GM23338 (cell line): ENCODE results near the gene KCNK5. TPM values are rescaled to one million over a fixed set of nuclear protein-coding genes. Genes with fewer than 3 reads are reported as not detected.

ENCODE experiments used
- ATAC-seq: fragments of 200-7000 bp; cut with Tn5 transposase; 3 replicates; pipeline ENCODE4 v1.9.1; 2020
- DNase-seq: peaks from one replicate; pipeline ENCODE4 v3.0.0-alpha.2; 2015; ENCODE audit warnings: low spot score
- H2AFZ ChIP-seq: fragments of 200-600 bp; sonication (generic); 2 replicates; pipeline ENCODE4 v1.8.0; 2016; ENCODE audit warnings: antibody characterized with exemption, mild to moderate bottlenecking, moderate library complexity
- H3F3A ChIP-seq: fragments of 200-600 bp; sonication (generic); replicated peaks from 2 replicates; pipeline ENCODE4 v1.8.0; 2017; ENCODE audit warnings: antibody characterized with exemption, mixed run types, low read depth
- H3K27ac ChIP-seq: fragments of 200-600 bp; sonication (generic); 2 replicates; pipeline ENCODE4 v1.6.1; 2016; ENCODE audit warnings: low read depth
- H3K27me3 ChIP-seq: fragments of 200-600 bp; sonication (generic); 2 replicates; pipeline ENCODE4 v1.8.0; 2016; ENCODE audit warnings: mild to moderate bottlenecking, mixed run types, moderate library complexity; ENCODE audit not compliant: insufficient read depth
- H3K36me3 ChIP-seq: fragments of 200-600 bp; sonication (generic); 2 replicates; pipeline ENCODE4 v1.8.0; 2016; ENCODE audit warnings: mild to moderate bottlenecking; ENCODE audit not compliant: insufficient read depth
- H3K4me1 ChIP-seq: fragments of 200-600 bp; sonication (generic); 2 replicates; pipeline ENCODE4 v1.8.0; 2016; ENCODE audit warnings: mild to moderate bottlenecking, moderate library complexity; ENCODE audit not compliant: insufficient read depth
- H3K4me2 ChIP-seq: fragments of 200-600 bp; sonication (generic); 2 replicates; pipeline ENCODE4 v1.7.1; 2017; ENCODE audit warnings: mixed run types
- H3K4me3 ChIP-seq: fragments of 200-600 bp; sonication (generic); 2 replicates; pipeline ENCODE4 v1.6.1; 2016; ENCODE audit warnings: mixed run types
- H3K79me2 ChIP-seq: fragments of 200-600 bp; sonication (generic); replicated peaks from 2 replicates; pipeline ENCODE4 v1.8.0; 2017; ENCODE audit warnings: mild to moderate bottlenecking; ENCODE audit not compliant: insufficient read depth
- H3K9me2 ChIP-seq: fragments of 200-600 bp; sonication (generic); 2 replicates; pipeline ENCODE4 v1.8.0; 2017; ENCODE audit not compliant: insufficient read depth
- H4K20me1 ChIP-seq: fragments of 200-600 bp; sonication (generic); replicated peaks from 2 replicates; pipeline ENCODE4 v1.8.0; 2017; ENCODE audit warnings: mild to moderate bottlenecking; ENCODE audit not compliant: insufficient read depth
- H3K27ac Mint-ChIP-seq: 2 replicates; pipeline ENCODE4 v1.8.0; 2020; ENCODE audit warnings: inconsistent platforms, mild to moderate bottlenecking, moderate library complexity, mixed read lengths
- H3K27me3 Mint-ChIP-seq: 3 replicates; pipeline ENCODE4 v1.8.0; 2022; ENCODE audit warnings: low read depth, mild to moderate bottlenecking, moderate library complexity, mixed read lengths, inconsistent platforms; ENCODE audit not compliant: insufficient read depth, poor library complexity
- H3K36me3 Mint-ChIP-seq: 3 replicates; pipeline ENCODE4 v1.8.0; 2021; ENCODE audit warnings: low read depth, mild to moderate bottlenecking, inconsistent platforms, moderate library complexity, mixed read lengths
- H3K4me1 Mint-ChIP-seq: 3 replicates; pipeline ENCODE4 v1.8.0; 2020; ENCODE audit warnings: mild to moderate bottlenecking, inconsistent platforms, mixed read lengths
- H3K4me3 Mint-ChIP-seq: 3 replicates; pipeline ENCODE4 v1.8.0; 2021; ENCODE audit warnings: moderate library complexity, mild to moderate bottlenecking, inconsistent platforms, mixed read lengths
- H3K9me3 Mint-ChIP-seq: 3 replicates; pipeline ENCODE4 v1.8.0; 2020; ENCODE audit warnings: moderate library complexity, mild to moderate bottlenecking, inconsistent platforms, mixed read lengths
- CREB1 ChIP-seq: fragments of 250-450 bp; sonication (Bioruptor Pico); IDR thresholded peaks from 2 replicates; pipeline ENCODE4 v1.5.0; 2020; ENCODE audit warnings: low read depth, mild to moderate bottlenecking, moderate library complexity
- ETS1 ChIP-seq: IDR thresholded peaks from 2 replicates; pipeline ENCODE4 v1.6.1; 2016; ENCODE audit warnings: antibody characterized with exemption
- EZH2 ChIP-seq: fragments of 200-600 bp; sonication (generic); IDR thresholded peaks from one replicate; pipeline ENCODE4 v1.8.0; 2017; ENCODE audit warnings: antibody characterized with exemption, mild to moderate bottlenecking, low read depth; ENCODE audit not compliant: unreplicated experiment
- EZH2phosphoT487 ChIP-seq: fragments of 200-600 bp; sonication (generic); IDR thresholded peaks from one replicate; pipeline ENCODE4 v1.8.1; 2018; ENCODE audit warnings: antibody characterized with exemption; ENCODE audit not compliant: unreplicated experiment
- JUNB ChIP-seq: IDR thresholded peaks from one replicate; pipeline ENCODE4 v1.6.1; 2016; ENCODE audit warnings: antibody characterized with exemption; ENCODE audit not compliant: unreplicated experiment
- NANOG ChIP-seq: IDR thresholded peaks from 2 replicates; pipeline ENCODE4 v1.6.1; 2016; ENCODE audit warnings: antibody characterized with exemption, borderline replicate concordance
- POLR2AphosphoS5 ChIP-seq: IDR thresholded peaks from 2 replicates; pipeline ENCODE4 v1.6.1; 2016; ENCODE audit warnings: antibody characterized with exemption, low read depth
- REST ChIP-seq: IDR thresholded peaks from one replicate; pipeline ENCODE4 v1.6.1; 2018; ENCODE audit warnings: antibody characterized with exemption; ENCODE audit not compliant: unreplicated experiment
- STAT1 ChIP-seq: IDR thresholded peaks from one replicate; pipeline ENCODE4 v1.6.1; 2016; ENCODE audit warnings: antibody characterized with exemption; ENCODE audit not compliant: unreplicated experiment
- ZNF114 ChIP-seq: fragments of 250-450 bp; sonication (Bioruptor Pico); IDR thresholded peaks from 2 replicates; pipeline ENCODE4 v1.5.0; 2020; ENCODE audit warnings: mild to moderate bottlenecking, moderate library complexity
- ZNF331 ChIP-seq: fragments of 250-450 bp; sonication (Bioruptor Pico); IDR thresholded peaks from 2 replicates; pipeline ENCODE4 v1.5.0; 2020; ENCODE audit warnings: low read depth, mild to moderate bottlenecking, moderate library complexity
- polyA plus RNA-seq: library from polyadenylated mRNA; unstranded; fragments of >200 nt; fragmentation: Nextera tagmentation; extraction: Ambion mirVana; gene quantifications from 2 replicates; pipeline ENCODE4 v1.2.1, GENCODE V29; 2016
- total RNA-seq: library from RNA; depleted of rRNA; stranded (reverse); fragments of >200 nt; shearing (Covaris generic); gene quantifications from 2 replicates; pipeline ENCODE4 v1.2.3, GENCODE V29; 2014
- TF ChIP-seq, protein P1 (sequence below): fragments of 250-450 bp; sonication (Bioruptor Pico); IDR thresholded peaks from 2 replicates; pipeline ENCODE4 v1.5.0; 2020; ENCODE audit warnings: mild to moderate bottlenecking, moderate library complexity
- TF ChIP-seq, protein P2 (sequence below), 2 experiments: fragments of 200-600 bp in 1 of 2; sonication (generic) in 1 of 2; conservative IDR thresholded peaks; 2 replicates each; pipeline versions ENCODE4 v1.5.1 to v1.6.1; 2016 to 2017; ENCODE audit warnings: antibody characterized with exemption in 2 of 2, low read depth in 2 of 2, mild to moderate bottlenecking in 2 of 2, moderate library complexity in 1 of 2

The KCNK5 gene
- total and polyA plus RNA-seq, 2 experiments from 2014 or later: 9.5 to 57.4 TPM

GRCh38 chr6:39213195-39213920 is 15.9 kb downstream of the KCNK5 start:
- Histone ChIP-seq H3F3A (peaks cover 4% of the 10 kb centered on the region; the same call in 1 of the 2 replicates), H3K27ac (no peak overlapping the region), H2AFZ (no peak overlapping the region), H3K27me3 (no peaks in the 10 kb centered on the region), H3K4me3 (no peak overlapping the region), H3K36me3 (no peaks in the 10 kb centered on the region), H4K20me1 (peaks cover 42% of the 10 kb centered on the region), H3K4me1 (peaks cover 56% of the 10 kb centered on the region), H3K4me2 (no peak overlapping the region), H3K9me2 (no peaks in the 10 kb centered on the region), H3K79me2 (peaks cover 99% of the 10 kb centered on the region)
- H3K36me3 Mint-ChIP-seq: peaks cover 30% of the 10 kb centered on the region
- H3K4me1 Mint-ChIP-seq: peaks cover 66% of the 10 kb centered on the region
- DNase-seq: no peak
- TF ChIP-seq POLR2AphosphoS5: no peak
- TF ChIP-seq JUNB: no peak
- no peak for TF ChIP-seq STAT1
- TF ChIP-seq CREB1 (CRISPR knock-in tag): no peak
- TF ChIP-seq, protein P1, sequence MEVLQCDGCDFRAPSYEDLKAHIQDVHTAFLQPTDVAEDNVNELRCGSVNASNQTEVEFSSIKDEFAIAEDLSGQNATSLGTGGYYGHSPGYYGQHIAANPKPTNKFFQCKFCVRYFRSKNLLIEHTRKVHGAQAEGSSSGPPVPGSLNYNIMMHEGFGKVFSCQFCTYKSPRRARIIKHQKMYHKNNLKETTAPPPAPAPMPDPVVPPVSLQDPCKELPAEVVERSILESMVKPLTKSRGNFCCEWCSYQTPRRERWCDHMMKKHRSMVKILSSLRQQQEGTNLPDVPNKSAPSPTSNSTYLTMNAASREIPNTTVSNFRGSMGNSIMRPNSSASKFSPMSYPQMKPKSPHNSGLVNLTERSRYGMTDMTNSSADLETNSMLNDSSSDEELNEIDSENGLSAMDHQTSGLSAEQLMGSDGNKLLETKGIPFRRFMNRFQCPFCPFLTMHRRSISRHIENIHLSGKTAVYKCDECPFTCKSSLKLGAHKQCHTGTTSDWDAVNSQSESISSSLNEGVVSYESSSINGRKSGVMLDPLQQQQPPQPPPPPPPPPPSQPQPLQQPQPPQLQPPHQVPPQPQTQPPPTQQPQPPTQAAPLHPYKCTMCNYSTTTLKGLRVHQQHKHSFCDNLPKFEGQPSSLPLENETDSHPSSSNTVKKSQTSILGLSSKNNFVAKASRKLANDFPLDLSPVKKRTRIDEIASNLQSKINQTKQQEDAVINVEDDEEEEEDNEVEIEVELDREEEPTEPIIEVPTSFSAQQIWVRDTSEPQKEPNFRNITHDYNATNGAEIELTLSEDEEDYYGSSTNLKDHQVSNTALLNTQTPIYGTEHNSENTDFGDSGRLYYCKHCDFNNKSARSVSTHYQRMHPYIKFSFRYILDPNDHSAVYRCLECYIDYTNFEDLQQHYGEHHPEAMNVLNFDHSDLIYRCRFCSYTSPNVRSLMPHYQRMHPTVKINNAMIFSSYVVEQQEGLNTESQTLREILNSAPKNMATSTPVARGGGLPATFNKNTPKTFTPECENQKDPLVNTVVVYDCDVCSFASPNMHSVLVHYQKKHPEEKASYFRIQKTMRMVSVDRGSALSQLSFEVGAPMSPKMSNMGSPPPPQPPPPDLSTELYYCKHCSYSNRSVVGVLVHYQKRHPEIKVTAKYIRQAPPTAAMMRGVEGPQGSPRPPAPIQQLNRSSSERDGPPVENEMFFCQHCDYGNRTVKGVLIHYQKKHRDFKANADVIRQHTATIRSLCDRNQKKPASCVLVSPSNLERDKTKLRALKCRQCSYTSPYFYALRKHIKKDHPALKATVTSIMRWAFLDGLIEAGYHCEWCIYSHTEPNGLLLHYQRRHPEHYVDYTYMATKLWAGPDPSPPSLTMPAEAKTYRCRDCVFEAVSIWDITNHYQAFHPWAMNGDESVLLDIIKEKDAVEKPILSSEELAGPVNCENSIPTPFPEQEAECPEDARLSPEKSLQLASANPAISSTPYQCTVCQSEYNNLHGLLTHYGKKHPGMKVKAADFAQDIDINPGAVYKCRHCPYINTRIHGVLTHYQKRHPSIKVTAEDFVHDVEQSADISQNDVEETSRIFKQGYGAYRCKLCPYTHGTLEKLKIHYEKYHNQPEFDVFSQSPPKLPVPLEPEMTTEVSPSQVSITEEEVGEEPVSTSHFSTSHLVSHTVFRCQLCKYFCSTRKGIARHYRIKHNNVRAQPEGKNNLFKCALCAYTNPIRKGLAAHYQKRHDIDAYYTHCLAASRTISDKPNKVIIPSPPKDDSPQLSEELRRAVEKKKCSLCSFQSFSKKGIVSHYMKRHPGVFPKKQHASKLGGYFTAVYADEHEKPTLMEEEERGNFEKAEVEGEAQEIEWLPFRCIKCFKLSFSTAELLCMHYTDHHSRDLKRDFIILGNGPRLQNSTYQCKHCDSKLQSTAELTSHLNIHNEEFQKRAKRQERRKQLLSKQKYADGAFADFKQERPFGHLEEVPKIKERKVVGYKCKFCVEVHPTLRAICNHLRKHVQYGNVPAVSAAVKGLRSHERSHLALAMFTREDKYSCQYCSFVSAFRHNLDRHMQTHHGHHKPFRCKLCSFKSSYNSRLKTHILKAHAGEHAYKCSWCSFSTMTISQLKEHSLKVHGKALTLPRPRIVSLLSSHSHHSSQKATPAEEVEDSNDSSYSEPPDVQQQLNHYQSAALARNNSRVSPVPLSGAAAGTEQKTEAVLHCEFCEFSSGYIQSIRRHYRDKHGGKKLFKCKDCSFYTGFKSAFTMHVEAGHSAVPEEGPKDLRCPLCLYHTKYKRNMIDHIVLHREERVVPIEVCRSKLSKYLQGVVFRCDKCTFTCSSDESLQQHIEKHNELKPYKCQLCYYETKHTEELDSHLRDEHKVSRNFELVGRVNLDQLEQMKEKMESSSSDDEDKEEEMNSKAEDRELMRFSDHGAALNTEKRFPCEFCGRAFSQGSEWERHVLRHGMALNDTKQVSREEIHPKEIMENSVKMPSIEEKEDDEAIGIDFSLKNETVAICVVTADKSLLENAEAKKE: no peak
- no peak for TF ChIP-seq ETS1
- no peak for TF ChIP-seq NANOG
- TF ChIP-seq EZH2phosphoT487: no peak
- TF ChIP-seq EZH2: no peak
- TF ChIP-seq ZNF114 (CRISPR knock-in tag): no peak
- TF ChIP-seq REST: no peak
- TF ChIP-seq ZNF331 (CRISPR knock-in tag): no peak
- TF ChIP-seq, protein P2, sequence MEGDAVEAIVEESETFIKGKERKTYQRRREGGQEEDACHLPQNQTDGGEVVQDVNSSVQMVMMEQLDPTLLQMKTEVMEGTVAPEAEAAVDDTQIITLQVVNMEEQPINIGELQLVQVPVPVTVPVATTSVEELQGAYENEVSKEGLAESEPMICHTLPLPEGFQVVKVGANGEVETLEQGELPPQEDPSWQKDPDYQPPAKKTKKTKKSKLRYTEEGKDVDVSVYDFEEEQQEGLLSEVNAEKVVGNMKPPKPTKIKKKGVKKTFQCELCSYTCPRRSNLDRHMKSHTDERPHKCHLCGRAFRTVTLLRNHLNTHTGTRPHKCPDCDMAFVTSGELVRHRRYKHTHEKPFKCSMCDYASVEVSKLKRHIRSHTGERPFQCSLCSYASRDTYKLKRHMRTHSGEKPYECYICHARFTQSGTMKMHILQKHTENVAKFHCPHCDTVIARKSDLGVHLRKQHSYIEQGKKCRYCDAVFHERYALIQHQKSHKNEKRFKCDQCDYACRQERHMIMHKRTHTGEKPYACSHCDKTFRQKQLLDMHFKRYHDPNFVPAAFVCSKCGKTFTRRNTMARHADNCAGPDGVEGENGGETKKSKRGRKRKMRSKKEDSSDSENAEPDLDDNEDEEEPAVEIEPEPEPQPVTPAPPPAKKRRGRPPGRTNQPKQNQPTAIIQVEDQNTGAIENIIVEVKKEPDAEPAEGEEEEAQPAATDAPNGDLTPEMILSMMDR (conservative IDR thresholded peaks at IDR 0.05; ENCODE audit: low read depth in 2 of 2): no peak
- no peak for ATAC-seq
- no peak overlapping the region for H3K27ac Mint-ChIP-seq
- H3K4me3 Mint-ChIP-seq: no peak overlapping the region
- H3K27me3 Mint-ChIP-seq: peaks cover 11% of the 10 kb centered on the region
- H3K9me3 Mint-ChIP-seq: no peaks in the 10 kb centered on the region
